Aorta (tissue), 5 donors: ENCODE results near the gene ITK. TPM values are rescaled to one million over a fixed set of nuclear protein-coding genes. Genes with fewer than 3 reads are reported as not detected.

Experiments used
- ATAC-seq: fragments of 200-7000 bp; cut with Tn5 transposase; one replicate; pipeline ENCODE4 v1.9.1; 2022; ENCODE audit warnings: moderate library complexity; ENCODE audit not compliant: low FRiP score
- DNase-seq, 2 donors: peaks; one replicate each; pipeline ENCODE4 v3.0.0-alpha.2; 2020
- H3K27ac ChIP-seq, 2 donors: one replicate each; pipeline ENCODE4 v1.5.1; 2013; ENCODE audit warnings: low read length in 2 of 2, mild to moderate bottlenecking in 2 of 2, moderate library complexity in 2 of 2, control low read depth in 1 of 2, inconsistent platforms in 1 of 2, low read depth in 1 of 2
- H3K27me3 ChIP-seq, 2 donors: one replicate each; pipeline ENCODE4 v1.6.1; 2013; ENCODE audit warnings: control low read depth in 1 of 2, low read length in 1 of 2, mild to moderate bottlenecking in 1 of 2, moderate library complexity in 1 of 2; ENCODE audit not compliant: insufficient read depth in 2 of 2, control insufficient read depth in 1 of 2
- H3K36me3 ChIP-seq, 2 donors: one replicate each; pipeline ENCODE4 v1.6.1; 2013; ENCODE audit warnings: control low read depth in 1 of 2, low read length in 1 of 2, mild to moderate bottlenecking in 1 of 2; ENCODE audit not compliant: insufficient read depth in 2 of 2, control insufficient read depth in 1 of 2
- H3K4me1 ChIP-seq, 2 donors: one replicate each; pipeline ENCODE4 v1.6.1; 2013; ENCODE audit warnings: low read length in 2 of 2, control low read depth in 1 of 2, mild to moderate bottlenecking in 1 of 2, moderate library complexity in 1 of 2; ENCODE audit not compliant: insufficient read depth in 2 of 2, control insufficient read depth in 1 of 2
- H3K4me3 ChIP-seq, 2 donors: one replicate each; pipeline ENCODE4 v1.5.1; 2013; ENCODE audit warnings: low read length in 2 of 2, control low read depth in 1 of 2, mild to moderate bottlenecking in 1 of 2
- H3K9me3 ChIP-seq: one replicate; pipeline ENCODE4 v1.6.1; 2013; ENCODE audit warnings: mild to moderate bottlenecking, low read length; ENCODE audit not compliant: control insufficient read depth
- WGBS, 2 donors: extraction: QIAGEN DNeasy Blood & Tissue Kit; methylation state at CpG; one replicate each; pipeline ENCODE4 v1.1.7; 2013; 5-methylcytosine and 5-hydroxymethylcytosine counted together
- intact Hi-C, 2 donors: fragments of 100-400 bp; cut with DNase I; formaldehyde crosslinking; loops; one replicate each; pipeline versions ENCODE4 v1.14.2 to v1.15.0; 2022
- polyA plus RNA-seq, 2 donors: library from polyadenylated mRNA; stranded (reverse); fragments of 200-250 nt; gene quantifications; one replicate each; pipeline ENCODE4 v1.2.3, GENCODE V29; 2013
- total RNA-seq, 2 donors: library from RNA; stranded (reverse); fragmentation: NEBNext Ultra II Directional; extraction: Animal tissue kit (Norgen Biotek cat#: 25700); gene quantifications; one replicate each; pipeline ENCODE4 v1.2.1, GENCODE V29; 2021
- donor health status: healthy with polysubstance abuse.
- donor health status: Bipolar disorder and iron deficiency.
- donor health status: DM: no; HTN: no; CAD: no.
- donor health status: DM: no; HTN: no; CAD: no.
- donor health status: DM: yes; HTN: yes; CAD: no.

Gene ITK
- total and polyA plus RNA-seq, 4 donors = 0.10 to 4.8 (median 1.9) TPM

DNA sequence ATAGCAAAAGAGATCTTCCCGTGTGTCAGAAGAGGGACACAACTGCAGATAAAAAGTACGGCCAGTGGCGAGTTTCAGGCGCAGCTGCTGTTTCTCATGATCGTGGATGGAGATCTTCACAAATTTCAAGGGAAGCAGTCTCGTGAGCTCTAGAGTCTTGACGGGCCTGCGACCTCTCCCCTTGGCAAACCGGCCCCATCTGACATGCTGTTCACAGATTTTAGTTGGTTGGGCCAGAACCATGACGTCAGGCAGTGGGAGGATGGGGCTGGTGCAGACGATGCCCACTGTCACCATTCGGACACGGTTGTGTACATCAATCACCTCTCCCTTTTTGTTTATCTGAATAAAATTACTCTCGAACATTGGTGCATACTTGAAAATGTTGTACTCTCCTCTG, 15.0 kb upstream of the ITK start:
- Histone ChIP-seq H3K36me3 (no peaks in the 10 kb centered on the region), H3K27ac (no peak overlapping the region), H3K27me3 (no peaks in the 10 kb centered on the region), H3K9me3 (no peaks in the 10 kb centered on the region), H3K4me1 (no peaks in the 10 kb centered on the region), H3K4me3 (no peak overlapping the region)
- intact Hi-C loops = no loop called here
- no peak for DNase-seq
- no peak for ATAC-seq
- WGBS, 2 donors = 91% methylated on average over 14 of the region's 14 CpGs

DNA sequence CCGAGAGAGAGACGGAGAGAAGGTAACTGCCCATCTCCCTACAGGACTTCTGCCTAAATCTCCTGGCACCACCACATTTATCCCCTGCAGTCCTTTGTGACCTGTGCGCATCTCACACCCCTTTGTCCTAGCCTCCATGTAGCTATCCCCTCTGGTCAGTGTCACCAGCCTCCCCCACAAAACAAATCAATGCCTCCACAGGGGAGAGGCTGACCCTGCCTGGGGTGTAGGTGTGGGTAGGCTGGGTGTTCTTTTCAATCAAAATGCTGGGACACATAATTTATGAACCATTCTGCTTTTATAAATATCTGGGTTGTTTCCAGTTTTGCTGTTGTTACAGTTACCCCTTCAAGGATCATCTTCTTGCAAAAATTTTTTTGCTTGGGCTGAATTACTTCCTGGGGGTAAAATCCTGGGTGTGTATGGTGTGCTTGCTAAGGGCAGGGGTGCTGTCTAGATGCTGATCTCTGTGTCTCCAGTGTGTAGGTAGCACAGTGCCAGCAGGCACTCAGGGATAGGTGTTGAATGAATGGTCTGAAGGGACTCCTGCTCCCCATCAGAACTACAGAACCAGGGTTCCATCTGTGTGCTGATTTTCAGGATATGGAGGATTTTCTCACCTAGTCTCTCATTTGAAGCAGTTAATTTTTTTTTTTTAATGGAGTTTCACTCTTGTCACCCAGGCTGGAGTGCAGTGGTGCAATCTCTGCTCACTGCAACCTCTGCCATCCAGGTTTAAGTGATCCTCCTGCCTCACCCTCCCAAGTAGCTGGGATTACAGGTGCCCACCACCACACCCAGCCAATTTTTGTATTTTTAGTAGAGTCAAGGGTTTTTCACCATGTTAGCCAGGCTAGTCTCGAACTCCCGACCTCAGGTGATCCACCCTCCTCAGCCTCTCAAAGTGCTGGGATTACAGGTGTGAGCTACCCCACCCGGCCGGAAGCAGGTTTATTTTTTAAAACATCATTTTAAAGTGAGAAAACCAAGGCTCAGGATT, 14.1 kb upstream of the ITK start, which contains the start of gene GARIN3:
Gene GARIN3 (minus strand): TSS at position 51 of the 1,000 bp plus-strand sequence. CDS start 96 bp downstream, outside the sequence.
- ATAC-seq = no peak
- Histone ChIP-seq H3K9me3 (no peaks in the 10 kb centered on the region), H3K36me3 (no peaks in the 10 kb centered on the region), H3K27ac (no peak within 1 kb of the TSS), H3K27me3 (no peaks in the 10 kb centered on the region), H3K4me1 (no peaks in the 10 kb centered on the region), H3K4me3 (no peak within 1 kb of the TSS)
- WGBS, 2 donors = 92% methylated on average over 7 of the region's 7 CpGs
- no peak for DNase-seq
- intact Hi-C loops = no loop called here

- Histone ChIP-seq H3K4me1 (no peaks in the 10 kb centered on the region), H3K4me3 (no peak overlapping the region), H3K9me3 (no peaks in the 10 kb centered on the region), H3K27ac (no peak overlapping the region), H3K36me3 (no peaks in the 10 kb centered on the region), H3K27me3 (no peaks in the 10 kb centered on the region)
- no peak for ATAC-seq
- intact Hi-C loops = no loop called here
- 16 to 27% methylated on average over 4 of the region's 4 CpGs for WGBS, 2 donors
- DNase-seq = no peak
Observed at GRCh38 chr5:157167214-157167621, 13.4 kb upstream of the ITK start.

DNA sequence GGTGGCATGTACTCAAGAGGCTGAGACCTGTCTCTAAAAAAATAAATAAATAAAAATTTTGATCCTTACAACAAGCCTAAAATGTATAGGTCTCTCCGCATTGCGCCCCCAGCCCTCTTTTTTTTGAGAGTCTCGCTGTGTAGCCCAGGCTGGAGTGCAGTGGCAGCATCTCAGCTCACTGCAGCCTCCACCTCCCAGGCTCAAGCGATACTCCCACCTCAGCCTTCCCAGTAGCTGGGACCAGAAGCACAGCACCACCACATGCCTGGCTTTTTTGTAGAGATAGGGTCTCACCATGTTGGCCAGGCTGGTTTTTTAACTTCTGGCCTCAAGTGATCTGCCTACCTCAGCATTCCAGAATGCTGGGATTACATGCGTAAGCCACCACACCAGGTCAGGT, 12.4 kb upstream of the ITK start:
- H3K9me3 ChIP-seq = no peaks in the 10 kb centered on the region
- intact Hi-C loops = no loop called here
- no peaks in the 10 kb centered on the region for H3K36me3 ChIP-seq
- H3K4me3 ChIP-seq = no peak overlapping the region
- DNase-seq (no peak), ATAC-seq (no peak)
- WGBS, 2 donors = 93 to 95% methylated on average over 5 of the region's 5 CpGs
- H3K4me1 ChIP-seq = no peaks in the 10 kb centered on the region
- no peak overlapping the region for H3K27ac ChIP-seq
- H3K27me3 ChIP-seq = no peaks in the 10 kb centered on the region

GRCh38 chr5:157172403-157172802, 8.2 kb upstream of the ITK start:
- no peaks in the 10 kb centered on the region for H3K9me3 ChIP-seq
- no peak overlapping the region for H3K27ac ChIP-seq
- H3K36me3 ChIP-seq = no peaks in the 10 kb centered on the region
- 61 to 62% methylated on average over 2 of the region's 2 CpGs for WGBS, 2 donors
- H3K4me3 ChIP-seq = no peak overlapping the region
- ATAC-seq (no peak), DNase-seq (no peak)
- intact Hi-C loops = no loop called here
- no peaks in the 10 kb centered on the region for H3K27me3 ChIP-seq
- no peaks in the 10 kb centered on the region for H3K4me1 ChIP-seq

DNA sequence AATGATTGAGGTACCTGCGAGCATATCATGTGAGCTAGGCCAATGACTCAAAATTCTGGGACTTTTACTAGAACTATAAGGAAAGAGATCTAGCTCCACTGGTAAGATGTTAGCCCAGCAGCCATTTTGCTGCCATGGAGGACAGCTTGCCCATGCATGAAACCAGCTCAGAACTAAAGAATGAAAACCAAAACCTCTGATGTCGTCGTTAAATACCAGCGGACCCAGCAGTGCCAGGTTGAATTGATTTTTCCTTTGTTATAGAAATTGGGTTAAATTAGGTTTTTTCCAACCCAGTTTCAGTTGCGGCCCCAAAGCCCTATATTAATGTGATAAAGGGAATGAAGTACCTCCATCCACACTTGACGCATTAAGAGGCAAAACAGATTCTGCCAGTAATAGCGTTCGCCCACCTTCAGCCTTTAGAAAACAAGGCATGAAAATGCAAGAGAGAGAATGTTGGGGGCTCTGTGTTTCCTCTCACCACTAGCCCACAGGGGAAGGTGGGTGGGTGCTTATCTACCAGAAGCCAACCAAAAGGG, 5.5 kb upstream of the ITK start:
- intact Hi-C loops = no loop called here
- Histone ChIP-seq H3K4me3 (no peak overlapping the region), H3K36me3 (no peaks in the 10 kb centered on the region), H3K4me1 (no peaks in the 10 kb centered on the region), H3K27me3 (no peaks in the 10 kb centered on the region), H3K27ac (no peak overlapping the region), H3K9me3 (no peaks in the 10 kb centered on the region)
- DNase-seq = no peak
- ATAC-seq = no peak
- 90 to 95% methylated on average over 8 of the region's 8 CpGs for WGBS, 2 donors

DNA sequence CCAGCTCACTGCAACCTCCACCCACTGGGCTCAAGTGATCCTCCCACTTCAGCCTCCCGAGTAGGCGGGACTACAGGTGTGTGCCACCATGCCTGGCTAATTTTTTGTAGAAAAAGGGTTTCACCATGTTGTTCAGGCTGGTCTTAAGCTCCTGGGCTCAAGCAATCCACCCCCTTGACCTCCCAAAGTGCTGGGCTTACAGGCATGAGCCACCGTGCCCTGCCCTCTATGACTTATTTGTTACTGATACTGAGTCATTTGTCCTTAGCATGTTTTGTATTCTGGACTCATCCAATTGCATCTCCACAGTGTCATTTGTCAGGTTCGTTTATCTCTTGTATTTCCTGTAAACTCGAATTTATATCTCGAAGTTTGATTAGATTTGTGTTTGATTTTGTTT, 2.7 kb upstream of the ITK start:
- Histone ChIP-seq H3K4me1 (no peaks in the 10 kb centered on the region), H3K36me3 (no peaks in the 10 kb centered on the region), H3K9me3 (no peaks in the 10 kb centered on the region), H3K4me3 (no peak overlapping the region), H3K27me3 (no peaks in the 10 kb centered on the region), H3K27ac (no peak overlapping the region)
- no peak for DNase-seq
- ATAC-seq = no peak
- intact Hi-C loops = no loop called here
- 72 to 75% methylated on average over 6 of the region's 6 CpGs for WGBS, 2 donors

DNA sequence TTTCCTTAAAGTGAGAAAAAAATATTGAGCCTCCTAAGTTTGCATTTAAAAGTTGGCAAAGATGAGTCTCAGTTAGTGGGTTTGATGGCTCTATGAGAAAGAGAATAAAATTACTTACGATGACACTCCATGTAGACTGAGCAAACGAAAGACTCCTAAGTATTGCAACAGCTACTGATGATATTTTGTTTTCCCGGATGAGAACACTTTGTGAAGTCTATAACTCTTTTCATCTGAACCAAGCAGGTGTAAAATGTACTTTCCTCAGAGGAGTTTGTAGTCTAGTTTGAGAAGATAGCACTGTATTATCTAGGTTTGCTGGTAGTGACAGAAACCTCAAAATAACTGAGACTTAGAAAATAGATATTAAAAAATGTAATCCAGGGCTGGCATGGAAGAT, 1.7 kb upstream of the ITK start:
- Histone ChIP-seq H3K4me1 (no peaks in the 10 kb centered on the region), H3K27ac (no peak overlapping the region), H3K9me3 (no peaks in the 10 kb centered on the region), H3K36me3 (no peaks in the 10 kb centered on the region), H3K27me3 (no peaks in the 10 kb centered on the region), H3K4me3 (no peak overlapping the region)
- no peak for DNase-seq
- intact Hi-C loops = no loop called here
- 69 to 91% methylated on average over 3 of the region's 3 CpGs for WGBS, 2 donors
- ATAC-seq = no peak
